NCI-H345 treated with DMSO at 0.1 percent for 48 hours (cell line): Measurements from ENCODE around the gene ADCY5.

ENCODE experiments used
- DNase-seq: peaks from one replicate; lab custom pipeline; 2025; ENCODE audit not compliant: unreplicated experiment; lab: John Stamatoyannopoulos, UW

The ADCY5 gene

GRCh38 chr3:123328851-123329635 is 119.8 kb downstream of the ADCY5 start:
- DNase-seq, result no peak

GRCh38 chr3:123327956-123328850 is 120.7 kb downstream of the ADCY5 start:
- no peak for DNase-seq

DNA sequence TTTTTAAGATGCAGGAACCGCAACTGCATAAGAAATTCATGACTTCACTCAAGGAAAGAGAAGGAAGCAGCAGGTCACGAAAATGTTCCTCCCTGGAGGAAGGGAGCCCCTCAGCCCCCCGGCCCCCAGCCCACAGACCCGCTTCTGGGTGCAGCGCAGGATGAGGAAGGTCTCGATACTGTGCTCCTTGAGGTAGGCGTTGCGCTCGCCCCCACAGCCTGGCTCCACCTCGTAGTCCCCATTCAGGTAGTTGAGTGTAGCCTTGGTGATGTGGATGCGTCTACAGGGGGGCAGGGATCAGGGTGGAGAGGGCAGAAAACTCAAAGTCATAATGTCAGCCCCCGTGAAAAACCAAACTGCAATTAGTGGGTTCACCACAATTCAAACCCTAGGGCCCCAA is 121.4 kb downstream of the ADCY5 start:
- DNase-seq, result no peak

GRCh38 chr3:123326531-123326930 is 122.4 kb downstream of the ADCY5 start:
- DNase-seq, result no peak

DNA sequence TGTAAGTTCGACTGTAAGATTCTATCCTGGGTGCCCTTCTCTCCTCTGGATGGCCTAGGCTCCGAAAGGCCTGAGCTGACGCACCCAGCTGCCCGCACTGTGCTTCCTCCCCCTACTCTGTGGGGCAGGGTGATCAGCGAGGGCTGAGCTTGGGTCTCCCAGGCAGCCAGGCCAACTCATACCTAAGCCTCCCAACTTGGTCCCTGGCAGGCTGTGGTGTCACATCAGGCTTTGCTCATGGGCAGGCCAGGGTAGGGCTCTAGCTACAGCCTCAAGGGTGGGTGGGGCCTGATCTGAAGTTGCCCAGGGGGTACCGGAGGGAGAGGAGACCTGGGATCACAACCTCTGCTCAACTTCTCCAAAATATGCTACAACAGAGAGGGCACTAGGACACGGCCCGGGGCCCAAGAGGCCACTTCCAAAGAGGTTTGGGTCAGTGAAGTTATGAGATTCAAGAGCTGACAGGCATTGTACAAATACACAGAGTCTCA is 123.1 kb downstream of the ADCY5 start:
- DNase-seq, result no peak

GRCh38 chr3:123324880-123325765 is 123.8 kb downstream of the ADCY5 start:
- DNase-seq, result no peak

GRCh38 chr3:123323781-123324180 is 125.1 kb downstream of the ADCY5 start:
- DNase-seq, result no peak

DNA sequence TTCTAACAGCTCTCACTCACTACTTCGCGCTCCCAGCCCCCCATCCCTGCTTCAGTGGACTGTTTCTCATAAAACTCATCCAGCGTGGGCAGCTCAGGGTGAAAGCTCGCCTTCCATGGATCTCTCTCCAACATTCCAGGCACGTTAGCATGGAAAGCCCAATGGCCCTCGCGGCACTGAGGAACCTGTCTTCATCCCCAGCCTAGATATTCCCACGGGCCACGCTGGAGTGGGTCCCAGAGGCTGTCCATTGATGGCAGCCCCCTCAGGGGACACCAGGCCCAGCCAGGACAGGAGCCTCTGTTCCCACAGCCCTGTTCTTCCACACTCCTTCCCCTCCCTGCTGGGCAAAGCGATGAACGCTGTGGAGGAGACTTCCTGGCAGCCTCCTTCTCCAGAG is 126.0 kb downstream of the ADCY5 start:
- no peak for DNase-seq

DNA sequence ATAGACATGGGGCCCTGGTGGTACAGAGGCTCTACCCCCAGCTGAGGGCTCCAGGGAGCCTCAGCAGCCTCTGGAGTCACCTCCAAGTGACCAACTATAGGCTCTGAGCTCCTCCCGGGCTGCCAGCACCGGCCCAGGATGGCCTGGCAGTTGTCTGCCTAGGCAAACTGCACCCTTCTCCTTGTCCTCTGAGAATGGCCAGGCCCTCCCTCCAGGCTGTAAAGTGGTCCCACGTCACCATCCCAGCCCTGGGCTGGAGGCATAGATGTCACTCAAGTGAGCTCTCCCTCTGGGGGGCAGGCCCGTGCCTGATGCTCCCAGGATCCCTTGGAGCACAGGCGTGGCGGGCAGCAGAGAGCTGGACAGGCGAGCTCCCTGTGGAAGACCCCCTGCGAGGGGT is 127.1 kb downstream of the ADCY5 start:
- DNase-seq, result no peak

GRCh38 chr3:123320221-123320620 is 128.7 kb downstream of the ADCY5 start:
- DNase-seq, result no peak

DNA sequence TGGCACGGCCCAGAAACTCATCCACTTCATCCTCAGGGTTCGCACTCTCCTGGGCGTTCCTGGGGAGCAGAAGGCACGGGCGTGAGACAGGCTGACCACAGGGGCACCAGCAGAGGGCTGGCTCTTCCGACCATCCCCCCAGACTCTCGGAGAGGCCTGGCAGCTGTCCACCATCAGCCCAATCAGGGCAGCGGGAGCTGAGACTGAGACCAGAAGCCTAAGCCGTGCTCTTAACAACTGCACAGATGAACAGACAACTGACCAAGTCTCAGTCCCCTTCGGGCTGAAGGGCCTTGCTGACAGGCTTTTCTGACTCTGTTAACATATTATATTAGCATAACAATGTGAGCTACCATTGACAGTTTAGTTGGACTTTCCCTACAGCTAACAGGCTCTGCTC is 129.1 kb downstream of the ADCY5 start:
- DNase-seq, result no peak

GRCh38 chr3:123318374-123318773 is 130.5 kb downstream of the ADCY5 start:
- DNase-seq, result no peak

DNA sequence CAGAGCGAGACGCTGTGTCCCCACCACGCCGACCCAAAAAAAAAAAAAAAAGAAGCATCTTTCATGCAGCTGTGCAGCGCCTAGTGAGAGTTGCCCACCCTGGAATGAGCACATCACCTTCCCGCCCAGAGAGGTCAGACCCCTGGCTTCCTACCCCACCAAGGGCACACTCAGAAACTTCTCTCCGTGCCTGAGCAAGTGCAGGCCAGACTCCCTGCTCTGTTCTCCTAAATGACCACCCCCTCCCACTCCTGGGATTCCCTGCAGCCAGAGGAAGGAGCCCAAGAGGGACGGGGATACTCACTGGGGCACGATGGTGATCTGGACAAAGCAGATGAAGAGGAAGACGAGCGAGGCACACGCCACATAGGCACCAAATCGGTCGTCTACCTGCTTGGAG is 131.2 kb downstream of the ADCY5 start:
- DNase-seq, result no peak

- DNase-seq, result no peak
Measured at GRCh38 chr3:123315271-123315595, 133.7 kb downstream of the ADCY5 start.

GRCh38 chr3:123314359-123315270 is 134.3 kb downstream of the ADCY5 start:
- peak; percentile 89 for DNase-seq

GRCh38 chr3:123313889-123314288 is 135.0 kb downstream of the ADCY5 start:
- no peak for DNase-seq

DNA sequence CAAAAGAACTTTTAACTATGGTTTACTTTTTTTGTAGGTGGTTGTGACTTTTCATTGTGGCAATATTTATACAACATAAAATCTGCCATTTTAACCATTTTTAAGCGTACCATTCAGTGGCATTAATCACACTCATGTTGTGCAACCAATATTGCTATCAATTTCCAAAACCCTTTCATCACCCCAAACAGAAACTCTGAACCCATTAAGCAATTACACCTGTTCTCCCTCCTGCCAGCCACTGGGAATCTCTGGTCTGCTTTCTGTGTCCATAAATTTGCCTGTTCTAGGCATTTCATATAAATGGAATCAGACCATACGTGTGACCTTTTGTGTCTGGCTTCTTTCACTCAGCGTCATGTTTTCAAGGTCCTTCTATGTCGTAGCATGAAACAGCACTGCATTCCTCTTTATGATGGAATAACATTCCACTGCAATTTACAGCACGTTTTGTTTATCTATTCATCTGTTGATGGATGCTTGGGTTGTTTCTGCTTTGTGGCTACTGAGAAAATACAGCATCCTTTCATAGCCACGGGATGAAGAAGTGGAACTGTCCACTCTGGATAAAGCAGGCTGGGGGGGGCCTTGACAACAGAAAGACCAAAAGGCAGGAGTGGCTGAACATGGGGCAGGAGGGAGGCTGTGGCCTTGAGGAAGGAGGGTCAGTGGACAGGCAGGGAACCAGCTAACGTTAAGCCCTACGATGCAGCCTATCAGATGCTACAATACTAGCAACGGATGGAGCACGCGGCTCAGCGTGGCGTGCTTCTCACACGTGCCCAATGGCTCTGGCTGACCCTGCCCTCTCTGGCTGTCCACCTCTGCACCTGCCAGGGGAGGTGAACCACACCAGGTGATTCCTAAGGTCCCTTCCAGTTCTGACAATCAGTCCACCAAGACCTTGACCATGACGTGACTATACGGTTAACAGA is 136.3 kb downstream of the ADCY5 start:
- no peak for DNase-seq

DNA sequence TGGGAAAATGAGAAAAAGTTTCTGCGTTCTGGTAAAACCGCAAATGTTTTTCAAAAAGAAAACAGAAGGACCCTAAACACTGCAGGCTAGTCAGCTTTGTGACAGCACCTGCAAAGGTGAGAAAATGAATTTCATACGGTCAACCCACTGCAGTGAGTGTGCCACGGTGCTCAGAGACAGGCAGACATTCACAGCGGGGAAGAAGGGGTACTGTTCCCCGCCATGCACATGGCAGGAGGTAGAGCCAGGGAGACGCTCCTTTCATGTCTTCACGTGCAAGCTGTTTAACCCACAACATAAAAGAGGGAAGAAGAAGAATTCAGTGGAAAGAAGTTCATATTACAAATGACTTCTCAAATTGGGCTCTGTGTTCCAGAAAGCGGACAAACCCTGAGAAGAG is 137.7 kb downstream of the ADCY5 start:
- no peak for DNase-seq

- DNase-seq, result no peak
Measured at GRCh38 chr3:123310741-123311140, 138.1 kb downstream of the ADCY5 start.
